CD14-positive monocyte (primary cell): ENCODE data around the gene TMEM44. TPM values are rescaled to one million over a fixed set of nuclear protein-coding genes. Genes with fewer than 3 reads are reported as not detected.
A peak's percentile ranks its signal among the peaks of the same experiment; 100 is the strongest.

Experiments
- DNase-seq, 3 donors: peaks; one replicate each; pipeline ENCODE4 v3.0.0-alpha.2; 2011 to 2022
- H2AFZ ChIP-seq: 2 replicates; pipeline ENCODE4 v1.6.0; 2012; ENCODE audit warnings: mild to moderate bottlenecking, low read depth, low read length, inconsistent platforms; ENCODE audit not compliant: insufficient read depth, poor library complexity, severe bottlenecking
- H3K27ac ChIP-seq, 2 donors: 1 replicate in 1 of 2; 2 replicates in 1 of 2; pipeline ENCODE4 v1.5.1; 2012 to 2013; ENCODE audit warnings: low read length in 2 of 2, control low read depth in 1 of 2, inconsistent platforms in 1 of 2, low read depth in 1 of 2, mild to moderate bottlenecking in 1 of 2
- H3K27me3 ChIP-seq, 2 donors: one replicate each; pipeline versions ENCODE4 v1.6.0 to v1.6.1; 2011 to 2013; ENCODE audit warnings: low read length in 2 of 2; ENCODE audit not compliant: control insufficient read depth in 2 of 2, insufficient read depth in 2 of 2
- H3K36me3 ChIP-seq, 2 donors: replicated peaks in 1 of 2; 1 replicate in 1 of 2; 2 replicates in 1 of 2; pipeline versions ENCODE4 v1.5.1 to v1.6.1; 2012 to 2013; ENCODE audit warnings: low read length in 2 of 2, control low read depth in 1 of 2, inconsistent platforms in 1 of 2, mild to moderate bottlenecking in 1 of 2; ENCODE audit not compliant: insufficient read depth in 2 of 2, control insufficient read depth in 1 of 2
- H3K4me1 ChIP-seq, 2 donors: 1 replicate in 1 of 2; 2 replicates in 1 of 2; pipeline versions ENCODE4 v1.5.1 to v1.6.1; 2012 to 2013; ENCODE audit warnings: low read length in 2 of 2, control low read depth in 1 of 2, inconsistent platforms in 1 of 2, mild to moderate bottlenecking in 1 of 2, moderate library complexity in 1 of 2; ENCODE audit not compliant: insufficient read depth in 2 of 2, control insufficient read depth in 1 of 2
- H3K4me2 ChIP-seq: replicated peaks from 2 replicates; pipeline ENCODE3; 2012; ENCODE audit warnings: low read length, moderate library complexity, mild to moderate bottlenecking; ENCODE audit not compliant: poor library complexity, severe bottlenecking; ENCODE audit errors: extremely low read depth
- H3K4me3 ChIP-seq, 3 experiments: fragments of 200-600 bp in 1 of 3; sonication (generic) in 1 of 3; replicated peaks in 1 of 3; 1 replicate in 2 of 3; 2 replicates in 1 of 3; pipeline ENCODE4 v1.5.1; 2011 to 2013; ENCODE audit warnings: low read length in 3 of 3, mild to moderate bottlenecking in 3 of 3, control low read depth in 2 of 3, low read depth in 2 of 3, inconsistent platforms in 1 of 3, moderate library complexity in 1 of 3
- H3K79me2 ChIP-seq: 2 replicates; pipeline ENCODE4 v1.6.0; 2012; ENCODE audit warnings: mild to moderate bottlenecking, control low read depth, inconsistent platforms, low read length, moderate library complexity; ENCODE audit not compliant: insufficient read depth
- H3K9ac ChIP-seq: 2 replicates; pipeline ENCODE4 v1.6.0; 2017; ENCODE audit warnings: low read length, mild to moderate bottlenecking; ENCODE audit not compliant: insufficient read depth, poor library complexity, severe bottlenecking
- H3K9me3 ChIP-seq, 2 donors: replicated peaks in 1 of 2; 1 replicate in 1 of 2; 2 replicates in 1 of 2; pipeline versions ENCODE4 v1.5.1 to v1.6.1; 2012 to 2013; ENCODE audit warnings: low read length in 2 of 2, control low read depth in 1 of 2; ENCODE audit not compliant: control insufficient read depth in 1 of 2, insufficient read depth in 1 of 2
- H4K20me1 ChIP-seq: 2 replicates; pipeline ENCODE4 v1.6.0; 2012; ENCODE audit warnings: mild to moderate bottlenecking, low read length, control low read depth, moderate library complexity; ENCODE audit not compliant: insufficient read depth
- H3K27ac Mint-ChIP-seq, 7 donors: one replicate each; pipeline ENCODE4 v1.8.0; 2020; ENCODE audit warnings: mild to moderate bottlenecking in 7 of 7, mixed read lengths in 7 of 7, moderate library complexity in 6 of 7, inconsistent platforms in 2 of 7
- H3K27me3 Mint-ChIP-seq, 3 donors: one replicate each; pipeline ENCODE4 v1.8.0; 2021 to 2022; ENCODE audit warnings: low read depth in 3 of 3, mild to moderate bottlenecking in 3 of 3, mixed read lengths in 3 of 3, moderate library complexity in 3 of 3, inconsistent platforms in 1 of 3
- H3K36me3 Mint-ChIP-seq, 2 donors: one replicate each; pipeline ENCODE4 v1.8.0; 2020; ENCODE audit warnings: mixed read lengths in 2 of 2, inconsistent platforms in 1 of 2, mild to moderate bottlenecking in 1 of 2
- H3K4me1 Mint-ChIP-seq: one replicate; pipeline ENCODE4 v1.8.0; 2020; ENCODE audit warnings: mild to moderate bottlenecking, mixed read lengths
- H3K4me3 Mint-ChIP-seq, 2 donors: one replicate each; pipeline ENCODE4 v1.8.0; 2020; ENCODE audit warnings: mild to moderate bottlenecking in 2 of 2, mixed read lengths in 2 of 2, moderate library complexity in 1 of 2
- H3K9me3 Mint-ChIP-seq, 7 donors: one replicate each; pipeline ENCODE4 v1.8.0; 2020 to 2022; ENCODE audit warnings: mixed read lengths in 7 of 7, mild to moderate bottlenecking in 6 of 7, moderate library complexity in 6 of 7, inconsistent platforms in 2 of 7
- WGBS: methylation state at CpG from one replicate; pipeline ENCODE4 v1.1.5; 2013; ENCODE audit warnings: missing lambda C conversion rate; ENCODE audit not compliant: insufficient coverage; 5-methylcytosine and 5-hydroxymethylcytosine counted together
- intact Hi-C, 2 donors: fragments of 100-400 bp; cut with micrococcal nuclease; formaldehyde crosslinking; loops; one replicate each; pipeline versions ENCODE4 v1.15.0 to v1.15.1; 2023
- polyA plus RNA-seq, 3 donors: library from polyadenylated mRNA; depleted of rRNA in 1 of 3; unstranded in 2 of 3; stranded (reverse) in 1 of 3; fragments of 300-500 nt in 2 of 3; fragments of >200 nt in 1 of 3; fragmentation: Illumina TruSeq in 2 of 3; gene quantifications; 1 replicate in 2 of 3; 2 replicates in 1 of 3; pipeline ENCODE4 v1.2.3, GENCODE V29; 2012 to 2021
- TF ChIP-seq, protein P1 (sequence below): fragments of 200-600 bp; IDR thresholded peaks from one replicate; pipeline ENCODE4 v1.8.0; 2022; ENCODE audit warnings: antibody characterized with exemption, mild to moderate bottlenecking

Gene TMEM44
- polyA plus RNA-seq, 3 donors: 0.68 TPM; not detected in 2

DNA sequence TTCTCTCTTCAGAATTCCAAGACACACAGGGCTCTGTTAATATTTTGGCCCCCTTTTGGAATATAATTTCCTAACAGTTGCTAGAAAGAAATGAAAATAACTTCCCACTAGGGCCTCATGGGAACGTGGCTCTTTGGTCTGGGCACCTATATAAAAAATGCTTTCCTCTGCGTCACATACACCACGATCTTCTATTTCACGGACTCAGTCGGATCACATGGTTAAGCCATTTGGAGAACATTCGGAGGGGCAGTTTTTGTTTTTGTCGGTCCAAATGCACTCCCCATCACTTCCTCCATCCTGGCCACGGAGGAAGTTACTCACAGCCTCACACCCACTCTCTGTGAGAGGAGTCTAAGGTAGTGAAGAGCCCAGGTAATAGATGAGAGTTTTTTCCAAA is 21.0 kb downstream of the TMEM44 start:
- H3K36me3 ChIP-seq: no peaks in the 10 kb centered on the region
- H3K9me3 ChIP-seq: no peaks in the 10 kb centered on the region
- TF ChIP-seq, protein P1, sequence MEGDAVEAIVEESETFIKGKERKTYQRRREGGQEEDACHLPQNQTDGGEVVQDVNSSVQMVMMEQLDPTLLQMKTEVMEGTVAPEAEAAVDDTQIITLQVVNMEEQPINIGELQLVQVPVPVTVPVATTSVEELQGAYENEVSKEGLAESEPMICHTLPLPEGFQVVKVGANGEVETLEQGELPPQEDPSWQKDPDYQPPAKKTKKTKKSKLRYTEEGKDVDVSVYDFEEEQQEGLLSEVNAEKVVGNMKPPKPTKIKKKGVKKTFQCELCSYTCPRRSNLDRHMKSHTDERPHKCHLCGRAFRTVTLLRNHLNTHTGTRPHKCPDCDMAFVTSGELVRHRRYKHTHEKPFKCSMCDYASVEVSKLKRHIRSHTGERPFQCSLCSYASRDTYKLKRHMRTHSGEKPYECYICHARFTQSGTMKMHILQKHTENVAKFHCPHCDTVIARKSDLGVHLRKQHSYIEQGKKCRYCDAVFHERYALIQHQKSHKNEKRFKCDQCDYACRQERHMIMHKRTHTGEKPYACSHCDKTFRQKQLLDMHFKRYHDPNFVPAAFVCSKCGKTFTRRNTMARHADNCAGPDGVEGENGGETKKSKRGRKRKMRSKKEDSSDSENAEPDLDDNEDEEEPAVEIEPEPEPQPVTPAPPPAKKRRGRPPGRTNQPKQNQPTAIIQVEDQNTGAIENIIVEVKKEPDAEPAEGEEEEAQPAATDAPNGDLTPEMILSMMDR: no peak
- Mint-ChIP-seq H3K4me1 (peaks cover 3% of the 10 kb centered on the region), H3K4me3 (peak overlapping the region in 1 of 2 donors; percentile 80), H3K27ac (no peak overlapping the region), H3K9me3 (peaks cover 0 to 3% (median 0%) of the 10 kb centered on the region in 7 donors), H3K36me3 (no peaks in the 10 kb centered on the region), H3K27me3 (no peaks in the 10 kb centered on the region)
- DNase-seq: peak in 2 of 3 donors; percentile 7 to 17
- no peaks in the 10 kb centered on the region for H3K79me2 ChIP-seq
- H3K4me1 ChIP-seq: peaks cover 0 to 5% of the 10 kb centered on the region in 2 donors
- WGBS: 0% methylated on average over 1 of the region's 8 CpGs
- H4K20me1 ChIP-seq: no peaks in the 10 kb centered on the region
- no peak overlapping the region for H3K27ac ChIP-seq
- peak overlapping the region; percentile 41 for H3K4me2 ChIP-seq
- intact Hi-C loops: no loop called here
- no peak overlapping the region for H3K4me3 ChIP-seq
- H3K9ac ChIP-seq: no peak overlapping the region
- peak overlapping the region; percentile 65 for H2AFZ ChIP-seq
- H3K27me3 ChIP-seq: no peaks in the 10 kb centered on the region

DNA sequence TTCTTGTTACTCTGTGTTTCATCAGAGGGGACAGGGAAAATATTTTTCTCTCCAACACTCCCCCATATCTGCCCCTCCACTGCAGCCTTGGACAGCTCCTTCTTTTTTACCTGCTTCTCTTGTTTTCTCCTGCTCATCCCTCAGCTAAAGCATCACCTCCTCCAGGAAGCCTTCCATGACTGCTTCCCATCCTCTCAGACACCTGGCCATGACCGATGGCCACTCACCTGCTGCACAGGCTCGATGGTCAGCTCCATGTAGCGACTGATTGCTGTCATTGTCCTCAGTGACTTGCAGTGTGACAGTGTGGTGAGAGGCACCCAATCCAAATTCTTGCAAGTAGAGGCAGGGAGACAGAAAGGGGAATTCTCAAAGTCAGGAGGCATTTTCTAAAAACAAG is 22.5 kb downstream of the TMEM44 start:
- Histone ChIP-seq H4K20me1 (no peaks in the 10 kb centered on the region), H3K36me3 (no peaks in the 10 kb centered on the region), H3K27ac (no peak overlapping the region), H3K79me2 (no peaks in the 10 kb centered on the region), H3K9me3 (no peaks in the 10 kb centered on the region), H2AFZ (no peak overlapping the region), H3K4me3 (no peak overlapping the region), H3K27me3 (no peaks in the 10 kb centered on the region), H3K9ac (no peak overlapping the region), H3K4me1 (peaks cover 0 to 5% of the 10 kb centered on the region in 2 donors), H3K4me2 (no peak overlapping the region)
- Mint-ChIP-seq H3K4me3 (no peak overlapping the region), H3K27me3 (no peaks in the 10 kb centered on the region), H3K9me3 (peaks cover 0 to 3% (median 0%) of the 10 kb centered on the region in 7 donors), H3K4me1 (peaks cover 3% of the 10 kb centered on the region), H3K27ac (no peak overlapping the region), H3K36me3 (no peaks in the 10 kb centered on the region)
- intact Hi-C loops: no loop called here
- no CpG with 5 or more reads among the region's 3 CpGs for WGBS
- TF ChIP-seq, protein P1: no peak
- DNase-seq: no peak
